ENCODE measurements around the gene SDHAF4.

DNA sequence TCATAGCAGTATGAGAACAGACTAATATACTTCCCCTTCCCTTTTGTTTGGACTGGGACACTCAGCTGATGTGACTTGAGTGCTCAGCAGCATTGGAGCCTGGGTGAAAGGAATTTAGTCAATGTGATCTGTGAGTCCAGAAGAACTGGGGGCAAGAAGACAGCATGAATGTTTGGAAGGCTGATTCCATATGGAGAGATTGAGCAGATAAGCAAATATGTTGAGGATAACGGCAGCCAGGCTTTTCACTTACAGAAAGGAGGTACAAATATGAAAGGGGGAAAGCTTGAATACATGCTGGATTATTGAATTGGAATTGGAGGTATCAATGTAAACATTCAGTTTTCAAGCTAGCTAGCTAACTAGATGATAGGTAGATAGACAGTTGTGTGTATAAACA is 63.2 kb downstream of the SDHAF4 start:
- TF ChIP-seq POU2F2 (IDR thresholded peaks at IDR 0.05; ENCODE audit: low read depth, low read length) (no peak), POLR2A (IDR thresholded peaks at IDR 0.05; ENCODE audit: low read depth, low read length) (no peak), POLR2AphosphoS5 (IDR thresholded peaks at IDR 0.05; ENCODE audit: low read depth, low read length) (no peak), PAX5 (IDR thresholded peaks at IDR 0.05; ENCODE audit: insufficient read depth, low read length, severe bottlenecking) (no peak), SPI1 (IDR thresholded peaks at IDR 0.05; ENCODE audit: low read depth, low read length) (no peak), TAF1 (IDR thresholded peaks at IDR 0.05; ENCODE audit: low read depth, low read length) (no peak)
